Gastroesophageal sphincter (tissue), 4 donors: ENCODE results near the gene STPG2. TPM values are rescaled to one million over a fixed set of nuclear protein-coding genes. Genes with fewer than 3 reads are reported as not detected.

ENCODE experiments used
- ATAC-seq: fragments of 150-250 bp; one replicate; pipeline ENCODE4 v1.9.1; 2016; ENCODE audit warnings: mild to moderate bottlenecking, moderate library complexity
- H3K27ac ChIP-seq, 4 donors: fragments of 200-600 bp; sonication (generic) in 3 of 4; 1 replicate in 3 of 4; 2 replicates in 1 of 4; pipeline ENCODE4 v1.5.1; 2016 to 2019
- H3K27me3 ChIP-seq: fragments of 200-600 bp; sonication (generic); one replicate; pipeline ENCODE4 v1.5.1; 2019
- H3K36me3 ChIP-seq, 2 donors: fragments of 200-600 bp; sonication (generic); one replicate each; pipeline ENCODE4 v1.5.1; 2019; ENCODE audit warnings: control low read depth in 1 of 2
- H3K4me1 ChIP-seq, 3 donors: fragments of 200-600 bp; sonication (generic); 1 replicate in 2 of 3; 2 replicates in 1 of 3; pipeline ENCODE4 v1.5.1; 2016 to 2019; ENCODE audit warnings: control low read depth in 2 of 3
- H3K4me3 ChIP-seq, 2 donors: fragments of 200-600 bp; sonication (generic); one replicate each; pipeline ENCODE4 v1.5.1; 2019; ENCODE audit warnings: mild to moderate bottlenecking in 1 of 2, moderate library complexity in 1 of 2
- H3K9me3 ChIP-seq, 3 donors: fragments of 200-600 bp; sonication (generic); one replicate each; pipeline ENCODE4 v1.5.1; 2017 to 2019; ENCODE audit warnings: control low read depth in 2 of 3
- EP300 ChIP-seq: sonication (generic); formaldehyde crosslinking; IDR thresholded peaks from one replicate; pipeline ENCODE4 v1.6.1; 2017; ENCODE audit warnings: antibody characterized with exemption, mild to moderate bottlenecking
- POLR2A ChIP-seq, 2 donors: fragments of 450-650 bp; IDR thresholded peaks; one replicate each; pipeline ENCODE4 v1.6.1; 2017; ENCODE audit warnings: antibody characterized with exemption in 2 of 2, mild to moderate bottlenecking in 2 of 2, moderate library complexity in 1 of 2
- POLR2AphosphoS5 ChIP-seq: sonication (generic); formaldehyde crosslinking; IDR thresholded peaks from one replicate; pipeline ENCODE4 v1.6.1; 2017; ENCODE audit warnings: antibody characterized with exemption
- WGBS, 2 donors: methylation state at CpG; one replicate each; pipeline ENCODE4 v1.1.5; 2018; ENCODE audit warnings: low coverage in 1 of 2; 5-methylcytosine and 5-hydroxymethylcytosine counted together
- total RNA-seq, 4 donors: library from RNA; depleted of rRNA; stranded (reverse); fragments of >200 nt; gene quantifications; one replicate each; pipeline ENCODE4 v1.1.0, GENCODE V29; 2016
- TF ChIP-seq, protein P1 (sequence below), 4 experiments: fragments of 200-600 bp in 2 of 4; fragments of 450-650 bp in 2 of 4; sonication (generic) in 1 of 4; IDR thresholded peaks; one replicate each; pipeline ENCODE4 v1.5.1; 2017 to 2019; ENCODE audit warnings: antibody characterized with exemption in 4 of 4, mild to moderate bottlenecking in 2 of 4, moderate library complexity in 2 of 4

The STPG2 gene
- total RNA-seq, 4 donors from 2014 or later = 0.13 to 0.62 TPM; not detected in 2

DNA sequence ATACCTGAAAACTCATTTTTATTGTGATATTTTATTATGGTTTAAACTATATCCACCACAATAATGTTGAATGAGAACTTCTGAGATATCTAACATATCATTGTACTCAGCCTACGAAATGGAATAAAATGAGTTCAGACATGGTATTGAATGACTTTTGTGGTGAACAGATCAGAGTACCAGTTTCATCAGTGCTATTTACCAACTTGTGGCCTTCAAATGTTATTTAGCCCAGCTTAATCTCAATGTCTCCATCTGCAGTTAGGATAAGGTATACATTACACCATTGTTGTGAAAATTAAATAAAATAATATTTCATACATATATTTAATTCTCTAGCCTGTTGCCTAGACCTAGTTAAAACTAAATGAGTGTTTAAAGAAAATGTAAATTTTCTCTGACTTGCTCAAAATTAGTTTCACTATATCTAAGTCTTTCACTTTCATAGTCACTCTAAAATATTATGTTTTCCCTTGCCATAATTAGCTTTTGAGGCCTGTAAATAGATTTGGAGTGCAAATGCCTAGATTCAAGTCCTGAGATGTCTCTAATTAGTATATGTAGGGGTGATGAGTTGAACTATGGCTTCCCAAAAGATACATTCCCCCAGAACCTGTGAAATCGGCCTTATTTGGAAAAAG, 594.2 kb downstream of the STPG2 start:
- Histone ChIP-seq H3K27me3 (no peaks in the 10 kb centered on the region), H3K27ac (no peak overlapping the region), H3K36me3 (no peaks in the 10 kb centered on the region), H3K4me1 (no peaks in the 10 kb centered on the region), H3K4me3 (no peak overlapping the region), H3K9me3 (no peaks in the 10 kb centered on the region)
- no peak for ATAC-seq
- WGBS, 2 donors = 92 to 100% methylated on average over 2 of the region's 2 CpGs
- TF ChIP-seq POLR2AphosphoS5 = no peak
- TF ChIP-seq EP300 = no peak
- TF ChIP-seq, protein P1, sequence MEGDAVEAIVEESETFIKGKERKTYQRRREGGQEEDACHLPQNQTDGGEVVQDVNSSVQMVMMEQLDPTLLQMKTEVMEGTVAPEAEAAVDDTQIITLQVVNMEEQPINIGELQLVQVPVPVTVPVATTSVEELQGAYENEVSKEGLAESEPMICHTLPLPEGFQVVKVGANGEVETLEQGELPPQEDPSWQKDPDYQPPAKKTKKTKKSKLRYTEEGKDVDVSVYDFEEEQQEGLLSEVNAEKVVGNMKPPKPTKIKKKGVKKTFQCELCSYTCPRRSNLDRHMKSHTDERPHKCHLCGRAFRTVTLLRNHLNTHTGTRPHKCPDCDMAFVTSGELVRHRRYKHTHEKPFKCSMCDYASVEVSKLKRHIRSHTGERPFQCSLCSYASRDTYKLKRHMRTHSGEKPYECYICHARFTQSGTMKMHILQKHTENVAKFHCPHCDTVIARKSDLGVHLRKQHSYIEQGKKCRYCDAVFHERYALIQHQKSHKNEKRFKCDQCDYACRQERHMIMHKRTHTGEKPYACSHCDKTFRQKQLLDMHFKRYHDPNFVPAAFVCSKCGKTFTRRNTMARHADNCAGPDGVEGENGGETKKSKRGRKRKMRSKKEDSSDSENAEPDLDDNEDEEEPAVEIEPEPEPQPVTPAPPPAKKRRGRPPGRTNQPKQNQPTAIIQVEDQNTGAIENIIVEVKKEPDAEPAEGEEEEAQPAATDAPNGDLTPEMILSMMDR (IDR thresholded peaks at IDR 0.05) = no peak
- no peak for TF ChIP-seq POLR2A (IDR thresholded peaks at IDR 0.05)

DNA sequence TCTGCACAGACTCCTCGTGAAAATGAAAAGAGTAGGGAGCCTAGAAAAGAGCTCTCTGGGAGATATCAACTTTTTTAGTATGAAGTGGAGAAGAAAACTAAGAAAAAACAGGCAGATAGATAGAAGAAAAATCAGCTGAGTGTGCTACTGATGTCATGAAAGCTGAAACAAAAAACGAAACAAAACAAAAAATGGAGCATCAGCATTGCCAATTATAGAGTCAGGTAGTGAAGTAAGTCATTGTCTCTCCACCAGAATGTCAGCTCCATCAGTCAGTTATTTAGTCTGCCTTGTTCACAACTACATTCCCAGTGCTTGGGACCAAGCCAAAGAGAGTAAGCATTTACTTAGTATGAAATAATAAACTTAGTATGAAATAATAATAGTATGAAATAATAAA, 595.1 kb downstream of the STPG2 start:
- H3K36me3 ChIP-seq = no peaks in the 10 kb centered on the region
- no peak overlapping the region for H3K4me3 ChIP-seq
- no peaks in the 10 kb centered on the region for H3K27me3 ChIP-seq
- ATAC-seq = no peak
- TF ChIP-seq POLR2AphosphoS5 (no peak), EP300 (no peak), POLR2A (IDR thresholded peaks at IDR 0.05) (no peak)
- TF ChIP-seq, protein P1 (IDR thresholded peaks at IDR 0.05) = no peak
- no peaks in the 10 kb centered on the region for H3K9me3 ChIP-seq
- H3K27ac ChIP-seq = no peak overlapping the region
- WGBS, 2 donors = 51% methylated on average over 2 of the region's 2 CpGs
- no peaks in the 10 kb centered on the region for H3K4me1 ChIP-seq

DNA sequence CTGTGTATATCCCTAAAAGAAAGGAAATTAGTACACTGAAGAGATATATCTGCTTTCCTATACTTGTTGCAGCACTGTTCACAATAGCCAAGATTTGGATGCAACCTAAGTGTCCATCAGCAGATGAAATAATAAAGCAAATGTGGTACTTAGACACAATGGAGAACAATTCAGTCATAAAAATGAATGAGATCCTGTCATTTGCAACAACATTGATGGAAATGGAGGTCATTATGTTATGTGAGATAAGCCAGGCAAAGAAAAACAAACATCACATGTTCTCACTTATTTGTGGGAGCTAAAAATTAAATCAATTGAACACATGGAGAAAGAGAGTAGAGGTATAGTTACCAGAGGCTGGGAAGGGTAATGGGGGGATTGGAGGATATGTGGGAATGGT, 611.9 kb downstream of the STPG2 start:
- Histone ChIP-seq H3K36me3 (no peaks in the 10 kb centered on the region), H3K9me3 (peaks cover 0 to 8% (median 0%) of the 10 kb centered on the region in 3 donors), H3K4me3 (no peak overlapping the region), H3K27ac (no peak overlapping the region), H3K4me1 (no peaks in the 10 kb centered on the region), H3K27me3 (no peaks in the 10 kb centered on the region)
- no peak for ATAC-seq
- TF ChIP-seq POLR2AphosphoS5 (no peak), POLR2A (IDR thresholded peaks at IDR 0.05) (no peak)
- TF ChIP-seq, protein P1 (IDR thresholded peaks at IDR 0.05) = no peak

DNA sequence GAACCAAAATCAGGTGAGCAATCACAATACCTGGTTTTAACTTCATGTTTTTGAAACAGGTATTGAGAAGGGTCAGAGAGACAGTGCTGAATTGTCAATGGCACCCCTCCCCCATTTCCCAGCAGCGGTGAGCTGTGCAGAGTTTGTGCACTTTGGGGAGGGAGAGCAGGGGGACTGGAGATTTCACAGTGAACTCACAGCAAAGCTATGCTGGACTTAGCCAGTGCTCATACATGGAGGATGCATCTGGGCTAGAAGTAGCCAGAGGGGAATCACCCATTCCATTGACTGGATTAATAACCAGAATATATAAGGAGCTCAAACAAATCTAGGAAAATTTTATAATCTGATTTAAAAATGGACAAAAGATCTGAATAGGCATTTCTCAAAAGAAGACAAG, 612.6 kb downstream of the STPG2 start:
- H3K4me3 ChIP-seq = no peak overlapping the region
- TF ChIP-seq POLR2A (IDR thresholded peaks at IDR 0.05) = no peak
- TF ChIP-seq EP300 = no peak
- TF ChIP-seq, protein P1 (IDR thresholded peaks at IDR 0.05) = no peak
- H3K36me3 ChIP-seq = no peaks in the 10 kb centered on the region
- no peak overlapping the region for H3K27ac ChIP-seq
- no peak for ATAC-seq
- no peaks in the 10 kb centered on the region for H3K27me3 ChIP-seq
- 60% methylated on average over 1 of the region's 1 CpG; no CpG with 5 or more reads in 1 of the 2 donors for WGBS, 2 donors
- H3K9me3 ChIP-seq = peaks cover 0 to 8% (median 0%) of the 10 kb centered on the region in 3 donors
- H3K4me1 ChIP-seq = no peaks in the 10 kb centered on the region

DNA sequence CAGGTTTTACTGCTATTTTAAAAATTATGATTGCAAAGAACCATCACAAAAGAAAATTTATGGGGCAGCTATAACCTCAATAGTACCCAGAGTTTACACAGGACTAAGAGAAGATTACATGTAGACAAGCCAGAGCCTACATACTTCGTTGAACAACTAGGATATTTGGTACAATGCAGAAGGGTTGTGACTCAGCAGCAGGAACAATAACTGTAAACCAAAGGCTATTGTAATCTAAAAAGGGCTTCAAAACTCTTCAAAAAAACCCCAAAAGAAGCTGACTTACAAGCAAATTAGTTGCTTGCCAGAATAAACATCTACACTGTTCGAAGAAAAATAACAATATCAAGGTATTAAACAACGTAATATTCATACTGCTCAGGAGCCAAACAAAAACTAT, 618.0 kb downstream of the STPG2 start:
- Histone ChIP-seq H3K36me3 (no peaks in the 10 kb centered on the region), H3K4me3 (no peak overlapping the region), H3K4me1 (no peaks in the 10 kb centered on the region), H3K27ac (no peak overlapping the region), H3K27me3 (no peaks in the 10 kb centered on the region), H3K9me3 (peaks cover 0 to 8% (median 0%) of the 10 kb centered on the region in 3 donors)
- no peak for ATAC-seq
- 51 to 81% methylated on average over 3 of the region's 3 CpGs for WGBS, 2 donors
- TF ChIP-seq, protein P1 (IDR thresholded peaks at IDR 0.05) = no peak
- TF ChIP-seq EP300 = no peak
- no peak for TF ChIP-seq POLR2AphosphoS5
- TF ChIP-seq POLR2A (IDR thresholded peaks at IDR 0.05) = no peak
